PC-9 (cell line): Measurements from ENCODE around the gene STUB1. TPM values are rescaled to one million over a fixed set of nuclear protein-coding genes. Genes with fewer than 3 reads are reported as not detected.

Experiments used
- BruUV-seq: library from RNA; stranded (reverse); fragments of 400-500 nt; replicated peaks from 2 replicates; lab custom pipeline; 2021; lab: Mats Ljungman, UMichigan
- CTCF ChIA-PET: fragments of 300-600 bp; sonication (Branson Sonifier 250); formaldehyde crosslinking; loops from one replicate; lab custom pipeline; 2022; ENCODE audit warnings: antibody characterized with exemption; lab: Charles Lee
- POLR2A ChIA-PET: fragments of 300-600 bp; sonication (Branson Sonifier 250); formaldehyde crosslinking; loops from one replicate; lab custom pipeline; 2022; ENCODE audit warnings: antibody characterized with exemption; ENCODE audit not compliant: unreplicated experiment; lab: Charles Lee
- DNase-seq, 2 experiments: peaks; one replicate each; pipeline versions ENCODE4 v3.0.0 to v3.0.0-alpha.2; 2015 to 2022; ENCODE audit warnings: mixed read lengths in 1 of 2
- H2AFZ ChIP-seq: fragments of 200-600 bp; sonication (generic); 2 replicates; pipeline ENCODE4 v1.8.1; 2017; ENCODE audit warnings: antibody characterized with exemption
- H3F3A ChIP-seq: fragments of 200-600 bp; sonication (generic); 2 replicates; pipeline ENCODE4 v1.8.1; 2017; ENCODE audit warnings: antibody characterized with exemption, mild to moderate bottlenecking, low read depth; ENCODE audit not compliant: insufficient read depth
- H3K27ac ChIP-seq: fragments of 200-600 bp; sonication (generic); 2 replicates; pipeline ENCODE4 v1.6.1; 2016; ENCODE audit warnings: mixed run types
- H3K27me3 ChIP-seq: fragments of 200-600 bp; sonication (generic); 2 replicates; pipeline ENCODE4 v1.6.1; 2016; ENCODE audit warnings: low read depth, mixed run types; ENCODE audit not compliant: insufficient read depth
- H3K36me3 ChIP-seq: fragments of 200-600 bp; sonication (generic); 2 replicates; pipeline ENCODE4 v1.6.1; 2016; ENCODE audit warnings: low read depth, mixed run types
- H3K4me1 ChIP-seq: fragments of 200-600 bp; sonication (generic); replicated peaks from 2 replicates; pipeline ENCODE4 v1.6.1; 2016; ENCODE audit warnings: mixed run types; ENCODE audit not compliant: insufficient read depth
- H3K4me2 ChIP-seq: fragments of 200-600 bp; sonication (generic); 2 replicates; pipeline ENCODE4 v1.6.1; 2017; ENCODE audit warnings: mixed run types
- H3K4me3 ChIP-seq: fragments of 200-600 bp; sonication (generic); 2 replicates; pipeline ENCODE4 v1.6.1; 2016; ENCODE audit warnings: mixed run types
- H3K79me2 ChIP-seq: fragments of 200-600 bp; sonication (generic); 2 replicates; pipeline ENCODE4 v1.6.1; 2017; ENCODE audit warnings: low read depth, mixed run types
- H3K9me2 ChIP-seq: fragments of 200-600 bp; sonication (generic); 2 replicates; pipeline ENCODE4 v1.8.1; 2017; ENCODE audit warnings: mild to moderate bottlenecking; ENCODE audit not compliant: insufficient read depth
- H3K9me3 ChIP-seq: fragments of 200-600 bp; sonication (generic); 2 replicates; pipeline ENCODE4 v1.8.1; 2016; ENCODE audit warnings: low read depth; ENCODE audit not compliant: insufficient read depth
- H4K20me1 ChIP-seq: fragments of 200-600 bp; sonication (generic); 2 replicates; pipeline ENCODE4 v1.8.1; 2017; ENCODE audit not compliant: insufficient read depth
- CTCF ChIP-seq: fragments of 200-600 bp; sonication (generic); conservative IDR thresholded peaks from 2 replicates; pipeline ENCODE4 v1.6.1; 2017; ENCODE audit warnings: mixed run types, antibody characterized with exemption, mild to moderate bottlenecking, moderate library complexity
- EZH2 ChIP-seq: fragments of 200-600 bp; sonication (generic); IDR thresholded peaks from 2 replicates; pipeline ENCODE4 v1.8.0; 2017; ENCODE audit warnings: antibody characterized with exemption, low read depth
- intact Hi-C: fragments of 100-400 bp; cut with micrococcal nuclease; formaldehyde crosslinking; loops from one replicate; pipeline ENCODE4 v1.10.0; 2022; ENCODE audit not compliant: unreplicated experiment
- total RNA-seq: library from RNA; stranded (reverse); gene quantifications from 2 replicates; pipeline ENCODE4 v1.2.3, GENCODE V29; 2021

Gene STUB1
- total RNA-seq, 1 experiment from 2014 or later = 174 TPM

DNA sequence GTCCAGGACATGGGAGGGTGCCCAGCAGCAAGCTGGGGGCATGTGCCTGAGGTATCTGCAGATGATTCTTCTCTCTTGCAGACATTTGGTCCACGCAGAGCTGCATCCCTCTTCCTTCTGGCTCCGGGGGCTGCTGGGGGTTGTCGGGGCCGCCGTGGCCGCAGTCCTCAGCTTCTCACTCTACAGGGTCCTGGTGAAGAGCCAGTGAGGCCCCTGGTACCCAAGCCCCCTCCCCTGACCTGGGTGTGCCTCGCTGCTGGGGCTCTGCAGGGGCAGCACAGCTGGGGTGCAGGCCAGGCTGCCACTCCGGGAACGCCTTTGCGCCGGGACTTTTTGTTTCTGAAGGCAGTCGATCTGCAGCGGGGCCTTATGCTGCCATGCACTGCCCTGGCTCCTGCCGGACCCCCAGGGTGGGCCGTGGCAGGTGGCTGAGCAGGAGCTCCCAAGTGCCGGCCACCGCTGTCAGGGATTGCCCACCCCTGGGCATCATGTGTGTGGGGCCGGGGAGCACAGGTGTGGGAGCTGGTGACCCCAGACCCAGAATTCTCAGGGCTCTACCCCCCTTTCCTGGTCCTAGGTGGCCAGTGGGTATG lies 6.7 kb upstream of the STUB1 start:
- CTCF ChIA-PET = no interaction called here
- Histone ChIP-seq H3K4me2 (no peak overlapping the region), H3K9me2 (no peaks in the 10 kb centered on the region), H3K9me3 (no peaks in the 10 kb centered on the region), H3K4me1 (peaks cover 5% of the 10 kb centered on the region; the same call in 1 of the 2 replicates), H3K27ac (no peak overlapping the region), H3F3A (peaks cover 10% of the 10 kb centered on the region; the same call in 1 of the 2 replicates), H3K79me2 (peaks cover 16% of the 10 kb centered on the region), H3K27me3 (no peaks in the 10 kb centered on the region), H3K4me3 (no peak overlapping the region), H4K20me1 (no peaks in the 10 kb centered on the region; the same call in 1 of the 2 replicates), H2AFZ (no peak overlapping the region), H3K36me3 (no peaks in the 10 kb centered on the region)
- DNase-seq = no peak
- no TSS peak for BruUV-seq
- POLR2A ChIA-PET = interaction anchor here (0.6 kb wide), 1 partner anchor 86 kb away, joined by 3 read pairs; no protein-coding TSS in a partner anchor
- intact Hi-C loops = no loop called here
- TF ChIP-seq EZH2 (no peak), CTCF (no peak)

- Histone ChIP-seq H3K4me1 (peaks cover under 1% of the 10 kb centered on the region; the same call in 1 of the 2 replicates), H3K9me2 (no peaks in the 10 kb centered on the region), H3K27ac (no peak overlapping the region), H3K9me3 (no peaks in the 10 kb centered on the region), H3F3A (peaks cover 13% of the 10 kb centered on the region; the same call in 1 of the 2 replicates), H3K36me3 (no peaks in the 10 kb centered on the region), H3K4me2 (no peak overlapping the region), H3K4me3 (no peak overlapping the region), H4K20me1 (no peaks in the 10 kb centered on the region; the same call in 1 of the 2 replicates), H3K27me3 (no peaks in the 10 kb centered on the region), H2AFZ (no peak overlapping the region), H3K79me2 (peaks cover 7% of the 10 kb centered on the region; the same call in 1 of the 2 replicates)
- ChIA-PET POLR2A (no interaction called here), CTCF (no interaction called here)
- BruUV-seq = no TSS peak
- DNase-seq = no peak
- intact Hi-C loops = no loop called here
- TF ChIP-seq CTCF (no peak), EZH2 (no peak)
Observed at GRCh38 chr16:674214-674881, 5.9 kb upstream of the STUB1 start.

GRCh38 chr16:674968-675883 lies 5.0 kb upstream of the STUB1 start, which contains the start of gene RHBDL1:
Gene RHBDL1, plus strand, starts transcription at chr16:675671. Its CDS starts 120 bp downstream, at chr16:675791.
- Histone ChIP-seq H3K27me3 (no peaks in the 10 kb centered on the region), H3K9me3 (no peaks in the 10 kb centered on the region), H3K36me3 (no peaks in the 10 kb centered on the region), H3K27ac (no peak within 1 kb of the TSS), H3K4me1 (no peaks in the 10 kb centered on the region), H4K20me1 (no peaks in the 10 kb centered on the region; the same call in 1 of the 2 replicates), H3K4me3 (no peak within 1 kb of the TSS), H2AFZ (no peak within 1 kb of the TSS), H3K79me2 (no peaks in the 10 kb centered on the region), H3K9me2 (no peaks in the 10 kb centered on the region), H3K4me2 (no peak within 1 kb of the TSS), H3F3A (peaks cover 15% of the 10 kb centered on the region; the same call in 1 of the 2 replicates)
- CTCF ChIA-PET = interaction anchor here (1.1 kb wide), 1 partner anchor 15 kb away, joined by 4 read pairs; no protein-coding TSS in a partner anchor
- POLR2A ChIA-PET = no interaction called here
- DNase-seq = no peak
- intact Hi-C loops = no loop called here
- BruUV-seq = no TSS peak
- no peak for TF ChIP-seq EZH2
- no peak for TF ChIP-seq CTCF
